Lower leg skin (tissue), 4 donors: ENCODE measurements around the gene ADCYAP1R1. TPM values are rescaled to one million over a fixed set of nuclear protein-coding genes. Genes with fewer than 3 reads are reported as not detected.
A peak's percentile ranks its signal among the peaks of the same experiment; 100 is the strongest.

Source experiments
- DNase-seq, 2 donors: peaks; one replicate each; pipeline ENCODE4 v3.0.0-alpha.2; 2019; ENCODE audit warnings: low spot score in 2 of 2
- H3K4me3 ChIP-seq: fragments of 200-600 bp; sonication (generic); 2 replicates; pipeline ENCODE4 v1.5.1; 2017; ENCODE audit warnings: mild to moderate bottlenecking, low read depth; ENCODE audit not compliant: poor library complexity, severe bottlenecking
- POLR2A ChIP-seq, 2 donors: fragments of 450-650 bp; IDR thresholded peaks; one replicate each; pipeline ENCODE4 v1.6.1; 2016 to 2017; ENCODE audit warnings: antibody characterized with exemption in 2 of 2, mild to moderate bottlenecking in 1 of 2, moderate library complexity in 1 of 2
- WGBS, 2 donors: methylation state at CpG; one replicate each; pipeline ENCODE4 v1.1.5; 2018; 5-methylcytosine and 5-hydroxymethylcytosine counted together
- intact Hi-C: fragments of 100-400 bp; cut with DNase I; formaldehyde crosslinking; loops from one replicate; pipeline ENCODE4 v1.15.0; 2023; ENCODE audit warnings: low total_unique reads
- total RNA-seq, 4 donors: library from RNA; depleted of rRNA; stranded (reverse); fragments of >200 nt; gene quantifications; one replicate each; pipeline ENCODE4 v1.1.0, GENCODE V29; 2016
- TF ChIP-seq, protein P1 (sequence below), 3 donors: fragments of 450-650 bp; IDR thresholded peaks; one replicate each; pipeline ENCODE4 v1.5.1; 2016; ENCODE audit warnings: antibody characterized with exemption in 3 of 3, mild to moderate bottlenecking in 3 of 3, moderate library complexity in 2 of 3

Gene ADCYAP1R1
- total RNA-seq, 4 donors from 2014 or later, result 0.52 to 1.2 TPM; not detected in 2

DNA sequence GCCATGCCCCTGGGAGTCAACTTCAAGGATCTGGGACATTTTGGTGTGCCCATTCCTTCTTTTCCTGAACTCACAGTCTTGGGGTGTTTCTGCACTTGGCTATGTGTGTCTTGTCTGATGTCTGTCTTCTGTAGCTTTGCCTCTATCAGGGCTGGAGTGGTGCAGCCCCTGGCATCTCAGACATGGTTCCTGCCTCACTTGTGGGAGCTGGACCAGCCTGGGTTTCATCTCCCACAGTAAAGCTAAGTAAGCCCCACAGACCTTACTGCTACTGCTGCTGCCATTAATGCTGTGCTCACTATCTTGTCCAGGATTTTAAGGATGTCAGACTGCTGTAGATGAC is 59.0 kb downstream of the ADCYAP1R1 start:
- no peak for TF ChIP-seq POLR2A (IDR thresholded peaks at IDR 0.05)
- TF ChIP-seq, protein P1, sequence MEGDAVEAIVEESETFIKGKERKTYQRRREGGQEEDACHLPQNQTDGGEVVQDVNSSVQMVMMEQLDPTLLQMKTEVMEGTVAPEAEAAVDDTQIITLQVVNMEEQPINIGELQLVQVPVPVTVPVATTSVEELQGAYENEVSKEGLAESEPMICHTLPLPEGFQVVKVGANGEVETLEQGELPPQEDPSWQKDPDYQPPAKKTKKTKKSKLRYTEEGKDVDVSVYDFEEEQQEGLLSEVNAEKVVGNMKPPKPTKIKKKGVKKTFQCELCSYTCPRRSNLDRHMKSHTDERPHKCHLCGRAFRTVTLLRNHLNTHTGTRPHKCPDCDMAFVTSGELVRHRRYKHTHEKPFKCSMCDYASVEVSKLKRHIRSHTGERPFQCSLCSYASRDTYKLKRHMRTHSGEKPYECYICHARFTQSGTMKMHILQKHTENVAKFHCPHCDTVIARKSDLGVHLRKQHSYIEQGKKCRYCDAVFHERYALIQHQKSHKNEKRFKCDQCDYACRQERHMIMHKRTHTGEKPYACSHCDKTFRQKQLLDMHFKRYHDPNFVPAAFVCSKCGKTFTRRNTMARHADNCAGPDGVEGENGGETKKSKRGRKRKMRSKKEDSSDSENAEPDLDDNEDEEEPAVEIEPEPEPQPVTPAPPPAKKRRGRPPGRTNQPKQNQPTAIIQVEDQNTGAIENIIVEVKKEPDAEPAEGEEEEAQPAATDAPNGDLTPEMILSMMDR (IDR thresholded peaks at IDR 0.05), result no peak
- intact Hi-C loops, result no loop called here
- DNase-seq, result peak in 1 of 2 donors; percentile 32
- no peak overlapping the region for H3K4me3 ChIP-seq

- WGBS, 2 donors, result 23 to 25% methylated on average over 1 of the region's 1 CpG
- no peak overlapping the region for H3K4me3 ChIP-seq
These were observed 61.6 kb downstream of the ADCYAP1R1 start for GRCh38 chr7:31113660-31114059.

GRCh38 chr7:31114593-31115343 is 62.7 kb downstream of the ADCYAP1R1 start:
- intact Hi-C loops, result no loop called here
- peak in 1 of 2 donors; percentile 63 for DNase-seq
- 95% methylated on average over 1 of the region's 1 CpG for WGBS, 2 donors
- H3K4me3 ChIP-seq, result no peak overlapping the region
- TF ChIP-seq POLR2A (IDR thresholded peaks at IDR 0.05), result no peak
- TF ChIP-seq, protein P1 (IDR thresholded peaks at IDR 0.05), result no peak

More at GRCh38 chr7:31113660-31114059, 61.6 kb downstream of the ADCYAP1R1 start:
- intact Hi-C loops, result no loop called here
- DNase-seq, result peak in 1 of 2 donors; percentile 23
- TF ChIP-seq, protein P1 (IDR thresholded peaks at IDR 0.05), result no peak
- no peak for TF ChIP-seq POLR2A (IDR thresholded peaks at IDR 0.05)

DNA sequence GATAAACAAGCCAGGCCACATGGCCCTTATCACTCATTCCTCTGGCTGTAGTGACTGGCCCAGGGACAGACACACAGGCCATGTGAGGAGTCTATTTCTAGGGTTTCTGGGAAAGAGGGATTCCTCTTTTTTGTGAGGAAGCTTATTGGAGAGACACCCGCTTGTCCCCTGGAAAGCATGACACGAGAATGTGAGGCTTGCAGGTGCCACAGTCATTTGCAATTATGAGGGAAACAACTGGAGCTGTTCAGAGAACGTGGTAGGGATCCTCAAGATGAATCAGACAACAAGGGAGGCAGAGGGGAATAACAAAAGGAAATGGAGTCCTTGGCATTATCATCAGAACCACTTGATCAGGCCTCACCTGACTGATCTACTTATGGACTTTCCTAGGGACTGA is 64.5 kb downstream of the ADCYAP1R1 start:
- 64% methylated on average over 3 of the region's 3 CpGs for WGBS, 2 donors
- intact Hi-C loops, result no loop called here

GRCh38 chr7:31119249-31119648 is 67.1 kb downstream of the ADCYAP1R1 start:
- H3K4me3 ChIP-seq, result no peak overlapping the region
- intact Hi-C loops, result no loop called here
- 91 to 96% methylated on average over 4 of the region's 4 CpGs for WGBS, 2 donors
- DNase-seq, result peak; percentile 4 to 72
- TF ChIP-seq POLR2A (IDR thresholded peaks at IDR 0.05), result no peak
- TF ChIP-seq, protein P1 (IDR thresholded peaks at IDR 0.05), result no peak

More for the DNA sequence above, 64.5 kb downstream of the ADCYAP1R1 start:
- no peak for TF ChIP-seq POLR2A (IDR thresholded peaks at IDR 0.05)
- TF ChIP-seq, protein P1 (IDR thresholded peaks at IDR 0.05), result no peak
- DNase-seq, result peak in 1 of 2 donors; percentile 8
- no peak overlapping the region for H3K4me3 ChIP-seq
